B cell (primary cell): ENCODE measurements around the gene CHKB. TPM values are rescaled to one million over a fixed set of nuclear protein-coding genes. Genes with fewer than 3 reads are reported as not detected.

Source experiments
- ATAC-seq: fragments of 200-7000 bp; cut with Tn5 transposase; one replicate; pipeline ENCODE4 v1.10.0; 2021; ENCODE audit warnings: low read depth, mild to moderate bottlenecking, moderate number of reproducible peaks, moderate library complexity
- CTCF ChIA-PET: fragments of 350-600 bp; sonication (Branson Sonifier 250); formaldehyde crosslinking; loops from one replicate; lab custom pipeline; 2021; ENCODE audit warnings: antibody characterized with exemption, inconsistent platforms; lab: Charles Lee
- POLR2A ChIA-PET: fragments of 350-600 bp; sonication (Branson Sonifier 250); formaldehyde crosslinking; loops from one replicate; lab custom pipeline; 2021; ENCODE audit warnings: antibody characterized with exemption; lab: Charles Lee
- DNase-seq: peaks from one replicate; pipeline ENCODE4 v3.0.0; 2013
- H2AFZ ChIP-seq: 2 replicates; pipeline ENCODE4 v1.6.1; 2012; ENCODE audit warnings: mild to moderate bottlenecking, low read depth, low read length; ENCODE audit not compliant: insufficient read depth, poor library complexity, severe bottlenecking
- H3K27ac ChIP-seq, 2 donors: 1 replicate in 1 of 2; 2 replicates in 1 of 2; pipeline ENCODE4 v1.5.1; 2012 to 2013; ENCODE audit warnings: low read length in 2 of 2, mild to moderate bottlenecking in 2 of 2, moderate library complexity in 1 of 2
- H3K27me3 ChIP-seq, 4 experiments: fragments of 200-600 bp in 1 of 4; sonication (generic) in 1 of 4; replicated peaks in 1 of 4; 1 replicate in 2 of 4; 2 replicates in 2 of 4; pipeline versions ENCODE4 v1.6.1 to v1.7.0; 2013 to 2016; ENCODE audit warnings: low read length in 3 of 4, mild to moderate bottlenecking in 2 of 4, mixed read lengths in 1 of 4, moderate library complexity in 1 of 4; ENCODE audit not compliant: insufficient read depth in 4 of 4, control insufficient read depth in 3 of 4; ENCODE audit errors: control extremely low read depth in 1 of 4
- H3K36me3 ChIP-seq, 2 experiments: replicated peaks in 1 of 2; 1 replicate in 1 of 2; 2 replicates in 1 of 2; pipeline versions ENCODE4 v1.6.1 to v1.7.1; 2013; ENCODE audit warnings: low read length in 1 of 2; ENCODE audit not compliant: insufficient read depth in 2 of 2, control insufficient read depth in 1 of 2; ENCODE audit errors: control extremely low read depth in 1 of 2, extremely low read depth in 1 of 2
- H3K4me1 ChIP-seq, 2 donors: fragments of 200-600 bp in 1 of 2; sonication (generic) in 1 of 2; 1 replicate in 1 of 2; 2 replicates in 1 of 2; pipeline versions ENCODE4 v1.5.1 to v1.6.1; 2013 to 2017; ENCODE audit warnings: low read length in 2 of 2; ENCODE audit not compliant: control insufficient read depth in 2 of 2, insufficient read depth in 2 of 2
- H3K4me2 ChIP-seq: replicated peaks from 2 replicates; pipeline ENCODE3; 2012; ENCODE audit warnings: mild to moderate bottlenecking, low read depth, low read length; ENCODE audit not compliant: poor library complexity, severe bottlenecking
- H3K4me3 ChIP-seq, 5 experiments: fragments of 200-600 bp in 1 of 5; sonication (generic) in 1 of 5; 1 replicate in 3 of 5; 2 replicates in 2 of 5; pipeline versions ENCODE4 v1.5.1 to v1.7.0; 2011 to 2016; ENCODE audit warnings: low read length in 4 of 5, mild to moderate bottlenecking in 4 of 5, low read depth in 2 of 5, control low read depth in 1 of 5, moderate library complexity in 1 of 5; ENCODE audit not compliant: insufficient read depth in 1 of 5; ENCODE audit errors: control extremely low read depth in 1 of 5, extremely low read depth in 1 of 5
- H3K79me2 ChIP-seq: fragments of 200-600 bp; sonication (generic); one replicate; pipeline ENCODE4 v1.6.0; 2016; ENCODE audit warnings: low read length; ENCODE audit not compliant: control insufficient read depth, insufficient read depth
- H3K9ac ChIP-seq: fragments of 200-600 bp; sonication (generic); 2 replicates; pipeline ENCODE4 v1.6.1; 2017; ENCODE audit warnings: mild to moderate bottlenecking, low read length, moderate library complexity
- H3K9me3 ChIP-seq, 3 donors: one replicate each; pipeline versions ENCODE4 v1.6.1 to v1.7.1; 2013; ENCODE audit warnings: low read length in 2 of 3; ENCODE audit not compliant: control insufficient read depth in 2 of 3, insufficient read depth in 1 of 3; ENCODE audit errors: control extremely low read depth in 1 of 3
- H4K20me1 ChIP-seq: 2 replicates; pipeline ENCODE4 v1.6.0; 2012; ENCODE audit warnings: mild to moderate bottlenecking, low read length; ENCODE audit not compliant: insufficient read depth, control insufficient read depth, poor library complexity, severe bottlenecking
- H3K27ac Mint-ChIP-seq: one replicate; pipeline ENCODE4 v1.8.0; 2021; ENCODE audit warnings: mixed read lengths
- H3K27me3 Mint-ChIP-seq: one replicate; pipeline ENCODE4 v1.8.0; 2021; ENCODE audit warnings: mixed read lengths
- H3K4me1 Mint-ChIP-seq: one replicate; pipeline ENCODE4 v1.8.0; 2021; ENCODE audit warnings: mixed read lengths
- H3K4me3 Mint-ChIP-seq: one replicate; pipeline ENCODE4 v1.8.0; 2021; ENCODE audit warnings: mixed read lengths
- H3K9me3 Mint-ChIP-seq: one replicate; pipeline ENCODE4 v1.8.0; 2022; ENCODE audit warnings: mixed read lengths; ENCODE audit not compliant: insufficient read depth
- EZH2 ChIP-seq: IDR thresholded peaks from 2 replicates; pipeline ENCODE4 v1.6.1; 2012; ENCODE audit warnings: borderline replicate concordance, low read depth, mild to moderate bottlenecking, moderate library complexity, low read length; ENCODE audit not compliant: insufficient read depth, poor library complexity, severe bottlenecking
- WGBS: methylation state at CpG from one replicate; pipeline ENCODE4 v1.1.5; 2013; ENCODE audit warnings: missing lambda C conversion rate; ENCODE audit not compliant: insufficient coverage; 5-methylcytosine and 5-hydroxymethylcytosine counted together
- intact Hi-C: fragments of 100-400 bp; cut with micrococcal nuclease; formaldehyde crosslinking; loops from one replicate; pipeline ENCODE4 v1.10.0; 2022
- polyA plus RNA-seq: library from polyadenylated mRNA; depleted of rRNA; stranded (reverse); fragments of >200 nt; gene quantifications from 2 replicates; pipeline ENCODE4 v1.2.3, GENCODE V29; 2012
- total RNA-seq, 2 donors: library from RNA; stranded (reverse); fragments of 120-200 nt in 1 of 2; gene quantifications; 1 replicate in 1 of 2; 2 replicates in 1 of 2; pipeline versions ENCODE4 v1.2.3 to v1.2.4, GENCODE V29; 2013 to 2022
- TF ChIP-seq, protein P1 (sequence below): fragments of 200-600 bp; IDR thresholded peaks from one replicate; pipeline ENCODE4 v1.8.0; 2022; ENCODE audit warnings: antibody characterized with exemption, mild to moderate bottlenecking

The CHKB gene
- total and polyA plus RNA-seq, 2 donors (not counting 1 experiment from before 2014, with no cell fraction given), result 238 to 309 TPM

GRCh38 chr22:50627642-50628542 lies 45.2 kb upstream of the CHKB start, which contains the start of gene ARSA:
Gene ARSA (minus strand): TSS chr22:50628152. CDS start chr22:50627779, 373 bp downstream.
- Histone ChIP-seq H2AFZ (peak within 1 kb of the TSS; percentile 97), H4K20me1 (no peaks in the 10 kb centered on the region), H3K4me2 (peak within 1 kb of the TSS; percentile 97), H3K4me3 (peak within 1 kb of the TSS; percentile 72 to 92 (median 80)), H3K27me3 (no peaks in the 10 kb centered on the region), H3K79me2 (peaks cover 9% of the 10 kb centered on the region), H3K4me1 (peaks cover 14 to 25% of the 10 kb centered on the region in 2 donors), H3K36me3 (no peaks in the 10 kb centered on the region), H3K9me3 (no peaks in the 10 kb centered on the region), H3K27ac (peak within 1 kb of the TSS; percentile 64 to 72), H3K9ac (peak within 1 kb of the TSS; percentile 82)
- no peaks in the 10 kb centered on the region for H3K9me3 Mint-ChIP-seq
- TF ChIP-seq, protein P1, sequence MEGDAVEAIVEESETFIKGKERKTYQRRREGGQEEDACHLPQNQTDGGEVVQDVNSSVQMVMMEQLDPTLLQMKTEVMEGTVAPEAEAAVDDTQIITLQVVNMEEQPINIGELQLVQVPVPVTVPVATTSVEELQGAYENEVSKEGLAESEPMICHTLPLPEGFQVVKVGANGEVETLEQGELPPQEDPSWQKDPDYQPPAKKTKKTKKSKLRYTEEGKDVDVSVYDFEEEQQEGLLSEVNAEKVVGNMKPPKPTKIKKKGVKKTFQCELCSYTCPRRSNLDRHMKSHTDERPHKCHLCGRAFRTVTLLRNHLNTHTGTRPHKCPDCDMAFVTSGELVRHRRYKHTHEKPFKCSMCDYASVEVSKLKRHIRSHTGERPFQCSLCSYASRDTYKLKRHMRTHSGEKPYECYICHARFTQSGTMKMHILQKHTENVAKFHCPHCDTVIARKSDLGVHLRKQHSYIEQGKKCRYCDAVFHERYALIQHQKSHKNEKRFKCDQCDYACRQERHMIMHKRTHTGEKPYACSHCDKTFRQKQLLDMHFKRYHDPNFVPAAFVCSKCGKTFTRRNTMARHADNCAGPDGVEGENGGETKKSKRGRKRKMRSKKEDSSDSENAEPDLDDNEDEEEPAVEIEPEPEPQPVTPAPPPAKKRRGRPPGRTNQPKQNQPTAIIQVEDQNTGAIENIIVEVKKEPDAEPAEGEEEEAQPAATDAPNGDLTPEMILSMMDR, result peak; percentile 38
- TF ChIP-seq EZH2, result no peak
- ATAC-seq (peak; percentile 94), DNase-seq (peak; percentile 89)
- peaks cover 19% of the 10 kb centered on the region for H3K4me1 Mint-ChIP-seq
- 4% methylated on average over 88 of the region's 88 CpGs for WGBS
- peak within 1 kb of the TSS; percentile 80 for H3K27ac Mint-ChIP-seq
- ChIA-PET CTCF (interaction anchor here (0.5 to 2.2 kb wide), 5 partner anchors 13 to 333 kb away, joined by 3 to 11 read pairs (median 3); partner anchors contain the start of gene SCO2), POLR2A (interaction anchor here (0.9 to 1.1 kb wide), 3 partner anchors 14 to 102 kb away, joined by 3 read pairs; partner anchors contain the start of gene TYMP)
- H3K27me3 Mint-ChIP-seq, result no peaks in the 10 kb centered on the region
- peak within 1 kb of the TSS; percentile 94 for H3K4me3 Mint-ChIP-seq
- intact Hi-C loops, result loop anchor here (1.0 to 2.0 kb wide), 3 partner anchors 12 to 65 kb away; partner anchors contain the start of genes CHKB and SYCE3
